ENCODE results near the gene EPHB1.

Gene EPHB1

GRCh38 chr3:134932035-134932434, 137.0 kb downstream of the EPHB1 start:
- H3K9ac ChIP-seq (ENCODE audit: low read length): no peak overlapping the region
- H2AFZ ChIP-seq (ENCODE audit: low read length): no peak overlapping the region
- H3K4me3 ChIP-seq (ENCODE audit: low read depth, low read length, poor library complexity, severe bottlenecking): no peak overlapping the region
- H3K79me2 ChIP-seq (ENCODE audit: insufficient read depth, low read length): no peaks in the 10 kb centered on the region
- 0 out of 2 replicates have a peak, but pooled peaks cover 3% of the 10 kb centered on the region for H3K27me3 ChIP-seq (ENCODE audit: insufficient read depth, low read length)
- TF ChIP-seq EZH2 (IDR thresholded peaks at IDR 0.05; ENCODE audit: borderline replicate concordance, low read length) (no peak), CTCF (IDR thresholded peaks at IDR 0.05; ENCODE audit: low read length) (no peak)
- no peaks in the 10 kb centered on the region for H3K9me2 ChIP-seq (ENCODE audit: low read depth, low read length)
- H3K4me2 ChIP-seq (ENCODE audit: low read length): no peak overlapping the region
- H3K9me3 ChIP-seq (ENCODE audit: low read length): no peaks in the 10 kb centered on the region
- no peak overlapping the region for H3K27ac ChIP-seq (ENCODE audit: low read depth, low read length, poor library complexity, severe bottlenecking)
- no peaks in the 10 kb centered on the region for H3K4me1 ChIP-seq (ENCODE audit: insufficient read depth, low read length, severe bottlenecking)
- H4K20me1 ChIP-seq (ENCODE audit: insufficient read depth, low read length): no peaks in the 10 kb centered on the region
- no peaks in the 10 kb centered on the region for H3K36me3 ChIP-seq (ENCODE audit: insufficient read depth, low read length)
- H3F3A ChIP-seq (ENCODE audit: insufficient read depth, low read length): no peaks in the 10 kb centered on the region

- Histone ChIP-seq H3K27me3 (ENCODE audit: insufficient read depth, low read length) (peaks cover 13% of the 10 kb centered on the region), H3K9me3 (ENCODE audit: low read length) (no peaks in the 10 kb centered on the region), H3F3A (ENCODE audit: insufficient read depth, low read length) (no peaks in the 10 kb centered on the region), H3K36me3 (ENCODE audit: insufficient read depth, low read length) (no peaks in the 10 kb centered on the region), H3K9ac (ENCODE audit: low read length) (no peak overlapping the region), H3K4me3 (ENCODE audit: low read depth, low read length, poor library complexity, severe bottlenecking) (no peak overlapping the region), H3K4me2 (ENCODE audit: low read length) (no peak overlapping the region), H3K9me2 (ENCODE audit: low read depth, low read length) (no peaks in the 10 kb centered on the region), H3K79me2 (ENCODE audit: insufficient read depth, low read length) (no peaks in the 10 kb centered on the region), H4K20me1 (ENCODE audit: insufficient read depth, low read length) (no peaks in the 10 kb centered on the region), H3K27ac (ENCODE audit: low read depth, low read length, poor library complexity, severe bottlenecking) (no peak overlapping the region), H3K4me1 (ENCODE audit: insufficient read depth, low read length, severe bottlenecking) (no peaks in the 10 kb centered on the region), H2AFZ (ENCODE audit: low read length) (no peak overlapping the region)
- TF ChIP-seq EZH2 (IDR thresholded peaks at IDR 0.05; ENCODE audit: borderline replicate concordance, low read length): no peak
- no peak for TF ChIP-seq CTCF (IDR thresholded peaks at IDR 0.05; ENCODE audit: low read length)
Measured at GRCh38 chr3:134933997-134934396, 138.9 kb downstream of the EPHB1 start.

GRCh38 chr3:134934933-134935332, 139.9 kb downstream of the EPHB1 start:
- Histone ChIP-seq H3K79me2 (ENCODE audit: insufficient read depth, low read length) (no peaks in the 10 kb centered on the region), H3K27ac (ENCODE audit: low read depth, low read length, poor library complexity, severe bottlenecking) (no peak overlapping the region), H3F3A (ENCODE audit: insufficient read depth, low read length) (no peaks in the 10 kb centered on the region), H3K36me3 (ENCODE audit: insufficient read depth, low read length) (no peaks in the 10 kb centered on the region), H3K9me3 (ENCODE audit: low read length) (no peaks in the 10 kb centered on the region), H2AFZ (ENCODE audit: low read length) (no peak overlapping the region), H3K27me3 (ENCODE audit: insufficient read depth, low read length) (peaks cover 15% of the 10 kb centered on the region), H3K4me2 (ENCODE audit: low read length) (no peak overlapping the region), H4K20me1 (ENCODE audit: insufficient read depth, low read length) (no peaks in the 10 kb centered on the region), H3K4me1 (ENCODE audit: insufficient read depth, low read length, severe bottlenecking) (no peaks in the 10 kb centered on the region), H3K9me2 (ENCODE audit: low read depth, low read length) (no peaks in the 10 kb centered on the region), H3K9ac (ENCODE audit: low read length) (no peak overlapping the region), H3K4me3 (ENCODE audit: low read depth, low read length, poor library complexity, severe bottlenecking) (no peak overlapping the region)
- no peak for TF ChIP-seq EZH2 (IDR thresholded peaks at IDR 0.05; ENCODE audit: borderline replicate concordance, low read length)
- no peak for TF ChIP-seq CTCF (IDR thresholded peaks at IDR 0.05; ENCODE audit: low read length)
